Measurements from ENCODE around the gene RBM27.
"Not testable (repeated sequence)": the region's sequence is repeated elsewhere in the genome, so short reads cannot be mapped to it uniquely, and the experiment has no call there.

RBM27 gene

GRCh38 chr5:146206257-146206656, 2.9 kb downstream of the RBM27 start:
- DNase-seq, result no peak

GRCh38 chr5:146208916-146209522, 5.6 kb downstream of the RBM27 start:
- DNase-seq, result no peak

- DNase-seq, result no peak
Measured at GRCh38 chr5:146209714-146210113, 6.3 kb downstream of the RBM27 start.

GRCh38 chr5:146210810-146211209, 7.4 kb downstream of the RBM27 start:
- DNase-seq, result not testable (repeated sequence)

GRCh38 chr5:146213210-146213826, 9.9 kb downstream of the RBM27 start:
- DNase-seq, result no peak

GRCh38 chr5:146214881-146215280, 11.5 kb downstream of the RBM27 start:
- not testable (repeated sequence) for DNase-seq

GRCh38 chr5:146218168-146218567, 14.8 kb downstream of the RBM27 start:
- no peak for DNase-seq

- DNase-seq, result no peak
Measured at GRCh38 chr5:146219243-146219642, 15.8 kb downstream of the RBM27 start.

- DNase-seq, result no peak
Measured at GRCh38 chr5:146221234-146221633, 17.8 kb downstream of the RBM27 start.

GRCh38 chr5:146222005-146222404, 18.6 kb downstream of the RBM27 start:
- no peak for DNase-seq

- DNase-seq, result no peak
Measured at GRCh38 chr5:146223179-146223578, 19.8 kb downstream of the RBM27 start.

GRCh38 chr5:146229222-146229621, 25.8 kb downstream of the RBM27 start:
- no peak for DNase-seq

- DNase-seq, result no peak
Measured at GRCh38 chr5:146232223-146232622, 28.8 kb downstream of the RBM27 start.

- no peak for DNase-seq
Measured at GRCh38 chr5:146233441-146233840, 30.0 kb downstream of the RBM27 start.

- no peak for DNase-seq
Measured at GRCh38 chr5:146238973-146239372, 35.6 kb downstream of the RBM27 start.

- no peak for DNase-seq
Measured at GRCh38 chr5:146240951-146241350, 37.5 kb downstream of the RBM27 start.

GRCh38 chr5:146243247-146243646, 39.8 kb downstream of the RBM27 start:
- no peak for DNase-seq

GRCh38 chr5:146248561-146248960, 45.2 kb downstream of the RBM27 start:
- no peak for DNase-seq

GRCh38 chr5:146249801-146250200, 46.4 kb downstream of the RBM27 start:
- DNase-seq, result no peak

All from central memory CD4-positive, alpha-beta T cell (primary cell).